T-helper 1 cell (primary cell): ENCODE measurements around the gene MMP17.
A peak's percentile ranks its signal among the peaks of the same experiment; 100 is the strongest.

ENCODE experiments used
- DNase-seq, 5 donors: peaks; one replicate each; pipeline ENCODE4 v3.0.0-alpha.2; 2012 to 2020

MMP17 gene

GRCh38 chr12:131896080-131896810, 68.1 kb downstream of the MMP17 start:
- DNase-seq: peak; percentile 44 to 78 (median 58)

GRCh38 chr12:131896811-131897270, 68.6 kb downstream of the MMP17 start:
- no peak for DNase-seq

GRCh38 chr12:131897276-131897675, 69.1 kb downstream of the MMP17 start:
- DNase-seq: no peak

- DNase-seq: no peak
Observed at GRCh38 chr12:131897875-131898274, 69.7 kb downstream of the MMP17 start.

GRCh38 chr12:131900397-131900796, 72.2 kb downstream of the MMP17 start:
- no peak for DNase-seq
